ENCODE data around the gene MRPS7.

DNA sequence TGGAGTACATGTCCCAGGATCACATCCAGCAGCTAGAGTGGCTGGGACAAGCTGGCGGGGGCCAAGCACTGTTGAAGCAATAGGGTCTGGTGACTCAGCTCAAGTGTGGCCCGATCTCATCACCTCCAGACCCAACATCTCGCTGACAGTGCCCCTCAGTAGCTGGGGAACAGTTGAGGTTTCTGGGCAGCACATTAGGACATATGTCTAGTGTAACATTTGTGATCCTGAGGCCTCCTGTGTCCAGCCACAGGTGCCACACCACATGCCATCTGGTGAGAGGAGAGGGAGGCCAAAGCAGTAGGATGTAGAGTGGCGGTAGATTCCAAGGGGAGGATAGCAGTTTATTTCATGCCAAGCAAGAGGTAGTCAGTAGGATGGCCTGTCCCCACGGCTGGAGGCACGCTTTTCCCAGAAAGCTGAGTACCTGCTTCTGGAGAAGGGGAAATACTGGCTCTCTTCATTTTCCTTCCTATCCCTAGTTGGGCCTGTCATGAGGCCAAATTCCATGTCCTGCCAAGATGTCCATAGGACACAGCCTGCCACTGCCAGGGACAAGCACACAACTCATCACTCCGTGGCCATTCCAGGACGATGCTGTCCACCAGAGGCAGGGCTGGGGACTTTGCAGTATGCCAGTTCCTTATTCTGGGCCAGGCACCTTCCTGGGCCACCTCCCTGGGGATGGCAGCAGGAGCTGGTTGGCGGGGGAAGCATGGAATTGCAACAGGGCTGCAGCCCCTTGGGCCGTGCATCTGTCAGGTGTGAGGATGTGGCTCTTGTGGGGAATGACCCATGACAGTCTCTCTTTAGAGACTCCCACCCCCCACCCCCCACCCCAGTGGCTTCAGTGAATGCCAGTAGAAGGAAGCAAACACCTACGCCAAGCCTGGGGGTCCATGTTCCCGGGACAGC, 24.3 kb upstream of the MRPS7 start:
- TF ChIP-seq POU2F2 (IDR thresholded peaks at IDR 0.05; ENCODE audit: low read depth, low read length) (no peak), POLR2A (IDR thresholded peaks at IDR 0.05; ENCODE audit: low read depth, low read length) (no peak), POLR2AphosphoS5 (IDR thresholded peaks at IDR 0.05; ENCODE audit: low read depth, low read length) (peak; percentile 35; the same call in 1 of the 2 replicates), TAF1 (IDR thresholded peaks at IDR 0.05; ENCODE audit: low read depth, low read length) (no peak), PAX5 (IDR thresholded peaks at IDR 0.05; ENCODE audit: insufficient read depth, low read length, severe bottlenecking) (no peak), SPI1 (IDR thresholded peaks at IDR 0.05; ENCODE audit: low read depth, low read length) (peak; percentile 9; the same call in 1 of the 2 replicates)
